ENCODE data around the gene NAE1.

NAE1 gene

DNA sequence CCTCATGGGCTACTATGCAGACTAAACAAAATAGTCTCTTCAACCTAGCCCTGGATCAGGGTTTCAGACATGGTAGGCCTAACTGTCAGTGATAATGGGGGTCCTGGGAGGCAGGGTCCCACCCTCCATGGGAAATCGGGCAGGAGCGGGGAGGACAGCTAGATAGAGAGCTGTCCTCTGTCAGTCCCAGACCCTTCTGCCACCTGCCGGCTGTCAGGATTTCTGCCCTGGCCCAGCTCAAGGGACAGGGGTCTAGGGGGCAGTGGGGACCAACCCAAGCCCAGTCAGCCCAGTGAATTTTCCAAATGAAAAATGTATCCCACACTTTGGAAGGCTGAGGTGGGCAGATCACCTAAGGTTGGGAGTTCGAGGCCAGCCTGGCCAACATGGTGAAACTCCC, 18.8 kb upstream of the NAE1 start:
- H3K27me3 ChIP-seq (ENCODE audit: control insufficient read depth, insufficient read depth, low read length, poor library complexity, severe bottlenecking) = peaks cover 41% of the 10 kb centered on the region

DNA sequence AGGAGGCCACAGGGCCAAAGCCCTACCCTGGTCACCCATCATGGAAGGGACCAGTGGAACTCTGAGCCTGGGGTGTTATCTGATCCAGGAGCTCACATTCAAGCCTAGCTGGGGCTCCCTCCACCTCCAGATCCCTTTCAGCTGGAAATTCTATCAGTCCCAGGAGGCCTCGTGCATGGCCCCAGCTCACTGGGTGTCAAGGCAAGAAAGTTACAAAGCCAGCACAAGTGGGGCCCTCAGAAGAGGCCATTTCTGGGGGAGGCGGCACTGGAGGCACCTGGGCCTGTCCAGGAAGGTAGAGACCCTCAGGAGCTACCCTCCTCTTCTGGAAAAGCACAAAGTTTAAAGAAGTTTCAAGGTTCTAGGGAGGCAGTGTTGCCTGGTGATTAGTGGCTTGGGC, 18.2 kb upstream of the NAE1 start:
- WGBS, 2 experiments = 79% methylated on average over 2 of the region's 2 CpGs
- no peak overlapping the region for H3K4me3 ChIP-seq (ENCODE audit: insufficient read depth, low read depth, low read length)
- no peaks in the 10 kb centered on the region for H3K36me3 ChIP-seq (ENCODE audit: control insufficient read depth, insufficient read depth, low read length)
- H3K9me3 ChIP-seq (ENCODE audit: control insufficient read depth, low read length) = no peaks in the 10 kb centered on the region
- no peak overlapping the region for H3K27ac ChIP-seq (ENCODE audit: insufficient read depth, low read depth, low read length, poor library complexity, severe bottlenecking)
- H3K27me3 ChIP-seq (ENCODE audit: control insufficient read depth, insufficient read depth, low read length, poor library complexity, severe bottlenecking) = peaks cover 46% of the 10 kb centered on the region
- H3K4me1 ChIP-seq (ENCODE audit: control insufficient read depth, insufficient read depth, low read length) = no peaks in the 10 kb centered on the region

More for the DNA sequence above, 18.8 kb upstream of the NAE1 start:
- Histone ChIP-seq H3K4me3 (ENCODE audit: insufficient read depth, low read depth, low read length) (no peak overlapping the region), H3K27ac (ENCODE audit: insufficient read depth, low read depth, low read length, poor library complexity, severe bottlenecking) (no peak overlapping the region), H3K9me3 (ENCODE audit: control insufficient read depth, low read length) (no peaks in the 10 kb centered on the region), H3K4me1 (ENCODE audit: control insufficient read depth, insufficient read depth, low read length) (no peaks in the 10 kb centered on the region), H3K36me3 (ENCODE audit: control insufficient read depth, insufficient read depth, low read length) (no peaks in the 10 kb centered on the region)
- 78 to 85% methylated on average over 4 of the region's 4 CpGs for WGBS, 2 experiments

DNA sequence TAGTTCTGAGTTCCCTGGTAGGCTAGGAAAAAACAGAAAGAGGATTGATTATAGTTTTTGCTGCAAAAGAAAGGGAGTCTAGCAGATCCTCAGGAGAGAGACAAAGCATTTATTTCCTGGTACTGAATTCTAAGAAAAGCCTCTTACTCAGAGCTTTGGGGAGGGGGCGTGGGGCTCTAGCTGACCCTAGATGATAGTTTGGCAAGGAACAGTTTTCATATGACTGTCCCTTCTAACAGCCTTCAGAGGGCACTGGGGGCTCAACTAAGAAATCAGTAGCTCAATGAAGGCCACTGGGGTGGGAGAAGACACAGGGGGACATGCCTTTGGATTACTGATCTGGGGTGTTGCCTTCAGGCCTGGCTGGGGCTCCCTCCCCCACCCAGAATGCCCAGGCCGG, 17.4 kb upstream of the NAE1 start:
- Histone ChIP-seq H3K27me3 (ENCODE audit: control insufficient read depth, insufficient read depth, low read length, poor library complexity, severe bottlenecking) (peaks cover 54% of the 10 kb centered on the region), H3K27ac (ENCODE audit: insufficient read depth, low read depth, low read length, poor library complexity, severe bottlenecking) (no peak overlapping the region), H3K9me3 (ENCODE audit: control insufficient read depth, low read length) (no peaks in the 10 kb centered on the region), H3K36me3 (ENCODE audit: control insufficient read depth, insufficient read depth, low read length) (no peaks in the 10 kb centered on the region), H3K4me1 (ENCODE audit: control insufficient read depth, insufficient read depth, low read length) (no peaks in the 10 kb centered on the region), H3K4me3 (ENCODE audit: insufficient read depth, low read depth, low read length) (no peak overlapping the region)
- WGBS, 2 experiments = 78 to 89% methylated on average over 2 of the region's 2 CpGs

DNA sequence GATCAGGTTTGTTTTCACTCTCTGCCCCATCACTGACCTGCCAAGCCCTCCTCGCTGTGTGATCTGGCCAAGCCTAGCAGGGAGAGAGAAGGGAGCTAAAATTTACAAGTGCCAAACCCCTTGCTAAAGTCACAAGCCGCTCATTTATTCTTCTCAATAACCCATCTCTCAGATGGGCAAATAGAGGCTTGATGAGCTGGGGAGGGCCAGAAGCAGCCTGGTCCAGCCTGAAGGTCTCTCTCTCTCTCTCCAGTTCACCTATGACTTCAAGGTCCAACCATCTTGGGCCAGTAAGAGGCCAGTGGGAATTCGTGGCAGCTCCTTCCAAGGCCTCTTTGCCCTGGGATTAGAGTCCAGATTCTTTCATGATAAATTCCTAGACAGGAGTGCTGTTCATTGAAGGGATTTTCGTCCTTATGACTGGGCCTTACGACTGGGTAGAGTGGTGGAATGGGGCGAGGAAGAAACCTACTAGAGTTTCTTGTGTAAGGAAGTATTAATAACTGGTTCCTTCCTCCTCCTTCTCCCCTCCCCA, 16.8 kb upstream of the NAE1 start:
- WGBS, 2 experiments = 59 to 81% methylated on average over 4 to 5 of the region's 6 CpGs
- H3K4me1 ChIP-seq (ENCODE audit: control insufficient read depth, insufficient read depth, low read length) = no peaks in the 10 kb centered on the region
- H3K27ac ChIP-seq (ENCODE audit: insufficient read depth, low read depth, low read length, poor library complexity, severe bottlenecking) = no peak overlapping the region
- H3K27me3 ChIP-seq (ENCODE audit: control insufficient read depth, insufficient read depth, low read length, poor library complexity, severe bottlenecking) = peaks cover 60% of the 10 kb centered on the region
- H3K36me3 ChIP-seq (ENCODE audit: control insufficient read depth, insufficient read depth, low read length) = no peaks in the 10 kb centered on the region
- no peak overlapping the region for H3K4me3 ChIP-seq (ENCODE audit: insufficient read depth, low read depth, low read length)
- no peaks in the 10 kb centered on the region for H3K9me3 ChIP-seq (ENCODE audit: control insufficient read depth, low read length)

DNA sequence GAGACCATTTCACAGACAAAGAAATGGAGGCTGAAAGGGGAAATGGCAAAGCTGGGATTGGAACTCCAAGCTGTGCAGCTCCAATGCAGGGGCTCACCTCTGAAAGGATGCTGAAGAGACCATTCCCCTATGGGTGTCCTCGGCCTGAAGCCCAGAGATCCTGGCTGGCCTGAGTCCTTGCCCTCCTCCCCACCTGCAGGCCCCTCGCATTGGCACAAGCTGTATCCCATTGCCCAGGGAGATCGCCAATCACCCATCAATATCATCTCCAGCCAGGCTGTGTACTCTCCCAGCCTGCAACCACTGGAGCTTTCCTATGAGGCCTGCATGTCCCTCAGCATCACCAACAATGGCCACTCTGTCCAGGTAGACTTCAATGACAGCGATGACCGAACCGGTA, 16.1 kb upstream of the NAE1 start:
- H3K9me3 ChIP-seq (ENCODE audit: control insufficient read depth, low read length) = no peaks in the 10 kb centered on the region
- no peaks in the 10 kb centered on the region for H3K36me3 ChIP-seq (ENCODE audit: control insufficient read depth, insufficient read depth, low read length)
- no peaks in the 10 kb centered on the region for H3K4me1 ChIP-seq (ENCODE audit: control insufficient read depth, insufficient read depth, low read length)
- WGBS, 2 experiments = 91 to 92% methylated on average over 6 of the region's 6 CpGs
- H3K4me3 ChIP-seq (ENCODE audit: insufficient read depth, low read depth, low read length) = no peak overlapping the region
- no peak overlapping the region for H3K27ac ChIP-seq (ENCODE audit: insufficient read depth, low read depth, low read length, poor library complexity, severe bottlenecking)
- peaks cover 66% of the 10 kb centered on the region for H3K27me3 ChIP-seq (ENCODE audit: control insufficient read depth, insufficient read depth, low read length, poor library complexity, severe bottlenecking)

DNA sequence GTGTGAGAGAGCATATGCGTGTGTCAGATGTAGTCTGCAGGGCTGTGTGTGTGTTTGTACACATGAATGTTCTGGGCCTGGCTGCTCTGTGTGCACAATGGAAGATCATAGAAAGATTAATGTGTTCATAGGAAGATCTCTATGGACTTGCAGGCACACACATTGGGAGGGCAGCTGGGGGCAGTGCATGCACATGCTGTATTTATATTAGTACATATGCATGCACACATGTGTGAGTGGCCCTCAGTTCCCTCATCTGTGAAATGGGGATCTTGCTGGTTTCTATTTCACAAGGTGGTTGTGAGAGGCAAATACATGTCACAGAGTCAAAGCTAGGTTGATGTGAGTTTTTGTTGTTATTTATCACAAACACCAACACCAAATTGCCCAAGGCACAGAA, 15.5 kb upstream of the NAE1 start:
- H3K4me1 ChIP-seq (ENCODE audit: control insufficient read depth, insufficient read depth, low read length) = no peaks in the 10 kb centered on the region
- H3K9me3 ChIP-seq (ENCODE audit: control insufficient read depth, low read length) = no peaks in the 10 kb centered on the region
- no peak overlapping the region for H3K27ac ChIP-seq (ENCODE audit: insufficient read depth, low read depth, low read length, poor library complexity, severe bottlenecking)
- no peaks in the 10 kb centered on the region for H3K36me3 ChIP-seq (ENCODE audit: control insufficient read depth, insufficient read depth, low read length)
- 93 to 97% methylated on average over 1 of the region's 1 CpG for WGBS, 2 experiments
- no peak overlapping the region for H3K4me3 ChIP-seq (ENCODE audit: insufficient read depth, low read depth, low read length)
- H3K27me3 ChIP-seq (ENCODE audit: control insufficient read depth, insufficient read depth, low read length, poor library complexity, severe bottlenecking) = peaks cover 72% of the 10 kb centered on the region

DNA sequence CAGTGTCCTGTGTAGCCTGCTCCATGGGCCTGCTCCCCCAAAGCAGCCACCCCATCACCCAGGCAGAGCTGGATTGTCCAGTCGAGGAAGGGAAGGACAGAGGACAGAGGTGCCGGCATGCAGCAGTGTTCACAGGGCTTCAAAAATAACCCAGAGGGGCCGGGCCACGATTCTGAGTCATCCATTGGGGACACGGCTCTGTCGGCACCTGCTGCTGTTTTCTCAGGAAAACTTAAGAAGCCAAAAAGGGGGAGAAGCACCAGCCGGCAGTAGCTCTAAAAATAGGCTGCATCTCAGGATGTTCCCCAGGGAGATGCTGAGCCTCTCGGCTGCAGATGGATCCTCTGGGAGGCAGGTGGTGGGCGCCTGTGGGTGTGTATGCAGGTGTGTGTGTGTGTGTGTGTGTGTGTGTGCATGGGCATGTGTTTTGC, 15.0 kb upstream of the NAE1 start:
- H3K27ac ChIP-seq (ENCODE audit: insufficient read depth, low read depth, low read length, poor library complexity, severe bottlenecking) = no peak overlapping the region
- no peak overlapping the region for H3K4me3 ChIP-seq (ENCODE audit: insufficient read depth, low read depth, low read length)
- peaks cover 74% of the 10 kb centered on the region for H3K27me3 ChIP-seq (ENCODE audit: control insufficient read depth, insufficient read depth, low read length, poor library complexity, severe bottlenecking)
- no peaks in the 10 kb centered on the region for H3K9me3 ChIP-seq (ENCODE audit: control insufficient read depth, low read length)
- WGBS, 2 experiments = 59 to 60% methylated on average over 9 of the region's 9 CpGs
- no peaks in the 10 kb centered on the region for H3K36me3 ChIP-seq (ENCODE audit: control insufficient read depth, insufficient read depth, low read length)
- H3K4me1 ChIP-seq (ENCODE audit: control insufficient read depth, insufficient read depth, low read length) = no peaks in the 10 kb centered on the region

DNA sequence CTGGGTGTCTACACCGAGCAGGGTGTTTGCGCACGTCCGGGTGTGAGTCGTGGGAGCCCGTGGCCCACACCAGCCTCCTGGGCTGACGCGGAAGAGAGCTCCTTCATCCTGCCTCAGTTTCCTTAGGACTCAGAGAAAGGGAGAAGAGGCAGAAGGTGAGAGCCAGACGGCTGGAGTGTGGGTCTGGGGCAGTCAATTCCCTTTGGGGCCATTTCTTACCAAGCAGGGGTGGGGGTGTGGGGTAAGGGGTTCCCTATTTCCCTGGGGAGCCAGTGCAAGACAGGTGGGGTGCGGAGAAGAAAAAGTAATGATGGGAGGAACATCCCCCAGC, 14.3 kb upstream of the NAE1 start:
- Histone ChIP-seq H3K36me3 (ENCODE audit: control insufficient read depth, insufficient read depth, low read length) (no peaks in the 10 kb centered on the region), H3K27me3 (ENCODE audit: control insufficient read depth, insufficient read depth, low read length, poor library complexity, severe bottlenecking) (peaks cover 74% of the 10 kb centered on the region), H3K9me3 (ENCODE audit: control insufficient read depth, low read length) (no peaks in the 10 kb centered on the region), H3K4me1 (ENCODE audit: control insufficient read depth, insufficient read depth, low read length) (no peaks in the 10 kb centered on the region), H3K27ac (ENCODE audit: insufficient read depth, low read depth, low read length, poor library complexity, severe bottlenecking) (no peak overlapping the region), H3K4me3 (ENCODE audit: insufficient read depth, low read depth, low read length) (peak overlapping the region; percentile 37)
- 33 to 37% methylated on average over 10 of the region's 10 CpGs for WGBS, 2 experiments

DNA sequence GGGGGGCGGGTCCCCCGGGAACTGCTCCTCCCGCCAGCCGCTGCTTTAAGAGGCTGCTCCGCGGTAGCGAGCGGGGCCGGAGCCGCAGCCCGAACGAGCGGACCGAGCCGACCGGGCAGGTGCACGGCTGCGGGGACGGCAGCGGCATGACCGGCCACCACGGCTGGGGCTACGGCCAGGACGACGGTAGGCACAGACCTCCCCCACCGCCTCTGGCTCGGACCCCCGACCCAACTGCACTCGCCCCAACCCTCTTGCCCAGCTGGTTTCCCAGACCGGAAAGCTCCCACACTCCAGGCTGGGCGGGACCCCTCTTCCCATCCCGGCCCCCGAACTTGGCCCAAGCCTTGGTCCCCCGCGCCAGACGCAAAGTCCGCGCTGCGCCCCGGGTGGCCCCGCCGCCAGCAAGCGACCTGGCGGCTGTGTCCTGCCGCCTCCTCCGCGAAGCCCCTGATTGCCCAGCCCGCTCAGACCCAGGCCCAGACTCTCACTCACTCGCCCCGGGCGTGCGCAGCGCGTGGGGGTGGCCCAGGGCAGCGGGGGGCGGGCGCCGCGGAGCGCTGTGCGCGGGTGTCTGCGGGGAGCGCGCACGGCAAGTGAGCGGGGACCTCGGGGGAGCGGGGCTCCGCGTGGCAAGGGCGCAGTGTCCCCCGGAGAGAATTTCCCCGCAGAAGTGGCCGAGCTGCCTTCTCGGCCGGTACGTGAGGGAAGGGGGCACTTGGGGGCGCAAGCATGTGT, 13.7 kb upstream of the NAE1 start, which contains the start of gene CA7:
TSS of gene CA7 (plus strand) at position 73 of the 738 bp plus-strand sequence. CDS start at position 147, 74 bp downstream.
- no peaks in the 10 kb centered on the region for H3K4me1 ChIP-seq (ENCODE audit: control insufficient read depth, insufficient read depth, low read length)
- 2 to 3% methylated on average over 79 of the region's 79 CpGs for WGBS, 2 experiments
- no peaks in the 10 kb centered on the region for H3K36me3 ChIP-seq (ENCODE audit: control insufficient read depth, insufficient read depth, low read length)
- H3K27ac ChIP-seq (ENCODE audit: insufficient read depth, low read depth, low read length, poor library complexity, severe bottlenecking) = no peak within 1 kb of the TSS
- peaks cover 74% of the 10 kb centered on the region for H3K27me3 ChIP-seq (ENCODE audit: control insufficient read depth, insufficient read depth, low read length, poor library complexity, severe bottlenecking)
- H3K4me3 ChIP-seq (ENCODE audit: insufficient read depth, low read depth, low read length) = peak within 1 kb of the TSS; percentile 37
- no peaks in the 10 kb centered on the region for H3K9me3 ChIP-seq (ENCODE audit: control insufficient read depth, low read length)

DNA sequence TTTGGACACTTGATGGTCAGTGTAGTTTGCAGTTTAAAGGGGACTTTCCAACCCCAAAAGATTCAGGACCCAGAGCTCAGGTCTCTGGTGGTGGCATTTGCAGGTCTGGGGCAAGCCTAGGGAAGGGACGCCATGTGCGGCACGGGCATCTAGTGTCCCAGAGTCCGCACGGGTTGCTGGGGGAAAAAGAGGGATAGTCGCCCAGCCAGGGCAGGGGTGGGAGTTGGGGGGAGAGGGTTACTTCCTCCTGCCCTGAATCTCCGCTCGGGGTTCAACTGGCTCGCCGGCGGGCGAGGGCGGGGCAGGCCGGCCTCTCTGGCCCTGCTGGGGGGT, 13.2 kb upstream of the NAE1 start:
- H3K4me3 ChIP-seq (ENCODE audit: insufficient read depth, low read depth, low read length) = peak overlapping the region; percentile 37
- H3K36me3 ChIP-seq (ENCODE audit: control insufficient read depth, insufficient read depth, low read length) = no peaks in the 10 kb centered on the region
- peaks cover 74% of the 10 kb centered on the region for H3K27me3 ChIP-seq (ENCODE audit: control insufficient read depth, insufficient read depth, low read length, poor library complexity, severe bottlenecking)
- H3K4me1 ChIP-seq (ENCODE audit: control insufficient read depth, insufficient read depth, low read length) = no peaks in the 10 kb centered on the region
- WGBS, 2 experiments = 8% methylated on average over 14 of the region's 14 CpGs
- no peak overlapping the region for H3K27ac ChIP-seq (ENCODE audit: insufficient read depth, low read depth, low read length, poor library complexity, severe bottlenecking)
- H3K9me3 ChIP-seq (ENCODE audit: control insufficient read depth, low read length) = no peaks in the 10 kb centered on the region
